H9 (cell line): Measurements from ENCODE around the gene TTC7B. TPM values are rescaled to one million over a fixed set of nuclear protein-coding genes. Genes with fewer than 3 reads are reported as not detected.

Experiments used
- DNase-seq: peaks from one replicate; pipeline ENCODE4 v3.0.0-alpha.2; 2017
- H2AFZ ChIP-seq: one replicate; pipeline ENCODE4 v1.6.1; 2013; ENCODE audit warnings: mild to moderate bottlenecking, low read length, control low read depth, moderate library complexity
- H2AK5ac ChIP-seq: 2 replicates; pipeline ENCODE4 v1.6.1; 2013; ENCODE audit warnings: low read length, control low read depth, mixed read lengths; ENCODE audit not compliant: insufficient read length
- H2BK120ac ChIP-seq: one replicate; pipeline ENCODE4 v1.6.1; 2013; ENCODE audit warnings: low read depth, mild to moderate bottlenecking, low read length, control low read depth, inconsistent platforms; ENCODE audit not compliant: poor library complexity, severe bottlenecking
- H2BK12ac ChIP-seq: 2 replicates; pipeline ENCODE4 v1.6.1; 2013; ENCODE audit warnings: low read length, control low read depth, mixed read lengths, low read depth; ENCODE audit not compliant: insufficient read length
- H2BK15ac ChIP-seq: 2 replicates; pipeline ENCODE4 v1.6.1; 2013; ENCODE audit warnings: low read depth, low read length, control low read depth
- H2BK20ac ChIP-seq: one replicate; pipeline ENCODE4 v1.6.1; 2013; ENCODE audit warnings: low read depth, mild to moderate bottlenecking, low read length, control low read depth, inconsistent platforms; ENCODE audit not compliant: poor library complexity, severe bottlenecking
- H2BK5ac ChIP-seq: 2 replicates; pipeline ENCODE4 v1.6.1; 2013; ENCODE audit warnings: low read length, control low read depth, mixed read lengths; ENCODE audit not compliant: insufficient read length
- H3K14ac ChIP-seq: 2 replicates; pipeline ENCODE4 v1.6.1; 2013; ENCODE audit warnings: low read length, control low read depth; ENCODE audit not compliant: insufficient read depth
- H3K18ac ChIP-seq: 2 replicates; pipeline ENCODE4 v1.6.1; 2013; ENCODE audit warnings: low read depth, mild to moderate bottlenecking, mixed read lengths, low read length, control low read depth; ENCODE audit not compliant: insufficient read length
- H3K23ac ChIP-seq: 2 replicates; pipeline ENCODE4 v1.6.1; 2013; ENCODE audit warnings: low read length, control low read depth, mixed read lengths, low read depth; ENCODE audit not compliant: insufficient read length
- H3K23me2 ChIP-seq: 2 replicates; pipeline ENCODE4 v1.6.1; 2013; ENCODE audit warnings: low read depth, mild to moderate bottlenecking, mixed read lengths, low read length, control low read depth; ENCODE audit not compliant: insufficient read length, poor library complexity, severe bottlenecking
- H3K27ac ChIP-seq: 2 replicates; pipeline ENCODE4 v1.5.1; 2013; ENCODE audit warnings: low read length, control low read depth, mixed read lengths, low read depth; ENCODE audit not compliant: insufficient read length
- H3K27me3 ChIP-seq: 2 replicates; pipeline ENCODE4 v1.6.1; 2013; ENCODE audit warnings: low read length, control low read depth, inconsistent platforms; ENCODE audit not compliant: insufficient read depth
- H3K4ac ChIP-seq: 2 replicates; pipeline ENCODE4 v1.6.1; 2013; ENCODE audit warnings: low read depth, mild to moderate bottlenecking, control low read depth, inconsistent platforms, low read length, moderate library complexity
- H3K4me1 ChIP-seq: 2 replicates; pipeline ENCODE4 v1.6.1; 2013; ENCODE audit warnings: low read length, control low read depth, inconsistent platforms; ENCODE audit not compliant: insufficient read depth
- H3K4me2 ChIP-seq: 2 replicates; pipeline ENCODE4 v1.6.1; 2013; ENCODE audit warnings: low read length, control low read depth, mixed read lengths; ENCODE audit not compliant: insufficient read length, insufficient read depth
- H3K56ac ChIP-seq: 2 replicates; pipeline ENCODE4 v1.6.1; 2013; ENCODE audit warnings: low read depth, mild to moderate bottlenecking, mixed read lengths, low read length, control low read depth; ENCODE audit not compliant: insufficient read length
- H3K79me1 ChIP-seq: 2 replicates; pipeline ENCODE4 v1.6.1; 2013; ENCODE audit warnings: low read depth, mild to moderate bottlenecking, moderate library complexity, low read length, control low read depth, inconsistent platforms; ENCODE audit not compliant: insufficient read depth, poor library complexity, severe bottlenecking
- H3K79me2 ChIP-seq: 2 replicates; pipeline ENCODE4 v1.6.1; 2013; ENCODE audit warnings: low read length, control low read depth, inconsistent platforms; ENCODE audit not compliant: insufficient read depth
- H3K9ac ChIP-seq: 2 replicates; pipeline ENCODE4 v1.6.1; 2013; ENCODE audit warnings: low read length, control low read depth, mixed read lengths; ENCODE audit not compliant: insufficient read length; ENCODE audit errors: extremely low read depth
- H3K9me3 ChIP-seq: one replicate; pipeline ENCODE4 v1.6.1; 2013; ENCODE audit warnings: low read depth, low read length, inconsistent platforms; ENCODE audit not compliant: control insufficient read depth
- H3T11ph ChIP-seq: one replicate; pipeline ENCODE4 v1.6.1; 2013; ENCODE audit warnings: mild to moderate bottlenecking, low read length, control low read depth, inconsistent platforms
- H4K20me1 ChIP-seq: one replicate; pipeline ENCODE4 v1.6.1; 2013; ENCODE audit not compliant: control insufficient read depth, insufficient read length, insufficient read depth
- H4K5ac ChIP-seq: 2 replicates; pipeline ENCODE4 v1.6.1; 2013; ENCODE audit warnings: low read depth, mild to moderate bottlenecking, mixed read lengths, low read length, control low read depth; ENCODE audit not compliant: insufficient read length
- H4K8ac ChIP-seq: replicated peaks from 2 replicates; pipeline ENCODE4 v1.6.1; 2013; ENCODE audit warnings: low read length, control low read depth, mixed read lengths, low read depth; ENCODE audit not compliant: insufficient read length
- H4K91ac ChIP-seq: 2 replicates; pipeline ENCODE4 v1.6.1; 2013; ENCODE audit warnings: low read depth, mild to moderate bottlenecking, moderate library complexity, mixed read lengths, low read length, control low read depth; ENCODE audit not compliant: insufficient read length
- H3K27ac Mint-ChIP-seq, 3 experiments: 2 replicates in 2 of 3; 3 replicates in 1 of 3; pipeline ENCODE4 v1.8.0; 2020 to 2021; ENCODE audit warnings: mixed read lengths in 3 of 3, mild to moderate bottlenecking in 1 of 3, moderate library complexity in 1 of 3
- H3K27me3 Mint-ChIP-seq: 2 replicates; pipeline ENCODE4 v1.8.0; 2021; ENCODE audit warnings: low read depth, mild to moderate bottlenecking, moderate library complexity, mixed read lengths
- H3K36me3 Mint-ChIP-seq, 3 experiments: 2 replicates in 2 of 3; 3 replicates in 1 of 3; pipeline ENCODE4 v1.8.0; 2020 to 2021; ENCODE audit warnings: low read depth in 3 of 3, mixed read lengths in 3 of 3; ENCODE audit not compliant: insufficient read depth in 1 of 3
- H3K4me1 Mint-ChIP-seq, 2 experiments: 2 replicates each; pipeline ENCODE4 v1.8.0; 2020; ENCODE audit warnings: mixed read lengths in 2 of 2
- H3K4me3 Mint-ChIP-seq, 2 experiments: 2 replicates in 1 of 2; 3 replicates in 1 of 2; pipeline ENCODE4 v1.8.0; 2020 to 2021; ENCODE audit warnings: mild to moderate bottlenecking in 2 of 2, mixed read lengths in 2 of 2, moderate library complexity in 1 of 2
- H3K9me3 Mint-ChIP-seq, 2 experiments: 2 replicates in 1 of 2; 3 replicates in 1 of 2; pipeline ENCODE4 v1.8.0; 2020; ENCODE audit warnings: mild to moderate bottlenecking in 2 of 2, mixed read lengths in 2 of 2, moderate library complexity in 1 of 2
- CTCF ChIP-seq: fragments of 200-600 bp; sonication (generic); conservative IDR thresholded peaks from 3 replicates; pipeline ENCODE4 v1.8.0; 2021; ENCODE audit warnings: antibody characterized with exemption, mild to moderate bottlenecking
- WGBS: extraction: QIAGEN DNeasy Blood & Tissue Kit; methylation state at CpG from one replicate; pipeline ENCODE4 v1.1.7; 2013; ENCODE audit warnings: missing lambda C conversion rate, low lambda C conversion rate, mixed read lengths; ENCODE audit not compliant: insufficient read length; ENCODE audit errors: extremely low coverage; 5-methylcytosine and 5-hydroxymethylcytosine counted together
- total RNA-seq: library from RNA; stranded (reverse); gene quantifications from 2 replicates; pipeline ENCODE4 v1.2.1, GENCODE V29; 2021

Gene TTC7B
- total RNA-seq, 1 experiment from 2014 or later: 33.7 TPM

- Histone ChIP-seq H3T11ph (no peak overlapping the region), H2BK12ac (no peak overlapping the region), H4K20me1 (peaks cover 6% of the 10 kb centered on the region), H2BK20ac (no peak overlapping the region), H3K79me2 (no peaks in the 10 kb centered on the region), H3K4ac (no peak overlapping the region), H3K4me1 (peaks cover 9% of the 10 kb centered on the region; the same call in 1 of the 2 replicates), H2AFZ (no peak overlapping the region), H2AK5ac (no peak overlapping the region), H3K23me2 (no peaks in the 10 kb centered on the region), H3K23ac (no peak overlapping the region), H3K9me3 (no peaks in the 10 kb centered on the region), H2BK15ac (no peak overlapping the region), H4K91ac (no peak overlapping the region), H4K8ac (no peak overlapping the region), H3K14ac (no peak overlapping the region; the same call in 1 of the 2 replicates), H4K5ac (no peak overlapping the region), H3K27me3 (no peaks in the 10 kb centered on the region), H3K79me1 (no peaks in the 10 kb centered on the region), H3K56ac (no peak overlapping the region), H3K27ac (no peak overlapping the region), H3K18ac (no peak overlapping the region), H2BK120ac (no peak overlapping the region), H3K9ac (no peak overlapping the region), H2BK5ac (no peak overlapping the region), H3K4me2 (no peak overlapping the region)
- H3K36me3 Mint-ChIP-seq: no peaks in the 10 kb centered on the region; a peak in 1 of 7 replicates
- H3K9me3 Mint-ChIP-seq: no peaks in the 10 kb centered on the region
- no peaks in the 10 kb centered on the region; the same call in 1 of the 2 replicates for H3K27me3 Mint-ChIP-seq
- no CpG with 5 or more reads among the region's 21 CpGs for WGBS
- TF ChIP-seq CTCF: no peak
- H3K27ac Mint-ChIP-seq: peak overlapping the region in 1 of 3 experiments; percentile 53; a peak in 1 of 7 replicates
- peaks cover 30 to 35% of the 10 kb centered on the region in 2 experiments for H3K4me1 Mint-ChIP-seq
- no peak overlapping the region for H3K4me3 Mint-ChIP-seq
- no peak for DNase-seq
Observed at GRCh38 chr14:90576981-90577660, 239.1 kb downstream of the TTC7B start.
